Fibroblast of mammary gland (primary cell): ENCODE results near the gene GAB1.

ENCODE experiments used
- DNase-seq: peaks from one replicate; pipeline ENCODE4 v3.0.0-alpha.2; 2010; ENCODE audit warnings: low read depth
- H3K4me3 ChIP-seq: 2 replicates; pipeline ENCODE4 v1.5.1; 2011; ENCODE audit warnings: low read depth, mild to moderate bottlenecking, low read length, moderate library complexity; ENCODE audit not compliant: control insufficient read depth
- TF ChIP-seq, protein P1 (sequence below): conservative IDR thresholded peaks from 2 replicates; pipeline ENCODE4 v1.5.1; 2011; ENCODE audit warnings: low read depth, low read length, inconsistent platforms; ENCODE audit not compliant: control insufficient read depth, insufficient read depth

Gene GAB1

DNA sequence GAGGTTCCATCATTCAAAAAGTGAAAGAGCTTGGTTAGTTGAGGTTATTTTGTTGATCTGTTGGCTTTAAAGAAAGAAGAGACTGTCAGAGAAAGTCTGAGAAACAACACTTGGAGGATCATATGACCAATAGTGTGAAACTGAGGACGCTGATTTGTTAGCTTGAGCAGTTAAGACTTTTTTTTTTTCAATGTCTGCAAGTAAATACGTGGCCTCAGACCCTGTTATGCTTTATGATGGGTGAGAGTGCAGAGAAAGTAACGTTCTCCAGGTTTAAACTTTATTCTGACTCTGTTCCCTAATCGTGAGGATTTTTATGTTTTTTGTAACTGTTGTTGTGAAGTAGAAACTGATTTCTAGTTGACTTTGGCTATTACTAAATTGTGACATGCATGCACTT is 45.9 kb downstream of the GAB1 start:
- TF ChIP-seq, protein P1, sequence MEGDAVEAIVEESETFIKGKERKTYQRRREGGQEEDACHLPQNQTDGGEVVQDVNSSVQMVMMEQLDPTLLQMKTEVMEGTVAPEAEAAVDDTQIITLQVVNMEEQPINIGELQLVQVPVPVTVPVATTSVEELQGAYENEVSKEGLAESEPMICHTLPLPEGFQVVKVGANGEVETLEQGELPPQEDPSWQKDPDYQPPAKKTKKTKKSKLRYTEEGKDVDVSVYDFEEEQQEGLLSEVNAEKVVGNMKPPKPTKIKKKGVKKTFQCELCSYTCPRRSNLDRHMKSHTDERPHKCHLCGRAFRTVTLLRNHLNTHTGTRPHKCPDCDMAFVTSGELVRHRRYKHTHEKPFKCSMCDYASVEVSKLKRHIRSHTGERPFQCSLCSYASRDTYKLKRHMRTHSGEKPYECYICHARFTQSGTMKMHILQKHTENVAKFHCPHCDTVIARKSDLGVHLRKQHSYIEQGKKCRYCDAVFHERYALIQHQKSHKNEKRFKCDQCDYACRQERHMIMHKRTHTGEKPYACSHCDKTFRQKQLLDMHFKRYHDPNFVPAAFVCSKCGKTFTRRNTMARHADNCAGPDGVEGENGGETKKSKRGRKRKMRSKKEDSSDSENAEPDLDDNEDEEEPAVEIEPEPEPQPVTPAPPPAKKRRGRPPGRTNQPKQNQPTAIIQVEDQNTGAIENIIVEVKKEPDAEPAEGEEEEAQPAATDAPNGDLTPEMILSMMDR, result no peak
- no peak overlapping the region for H3K4me3 ChIP-seq
- DNase-seq, result peak; percentile 36

DNA sequence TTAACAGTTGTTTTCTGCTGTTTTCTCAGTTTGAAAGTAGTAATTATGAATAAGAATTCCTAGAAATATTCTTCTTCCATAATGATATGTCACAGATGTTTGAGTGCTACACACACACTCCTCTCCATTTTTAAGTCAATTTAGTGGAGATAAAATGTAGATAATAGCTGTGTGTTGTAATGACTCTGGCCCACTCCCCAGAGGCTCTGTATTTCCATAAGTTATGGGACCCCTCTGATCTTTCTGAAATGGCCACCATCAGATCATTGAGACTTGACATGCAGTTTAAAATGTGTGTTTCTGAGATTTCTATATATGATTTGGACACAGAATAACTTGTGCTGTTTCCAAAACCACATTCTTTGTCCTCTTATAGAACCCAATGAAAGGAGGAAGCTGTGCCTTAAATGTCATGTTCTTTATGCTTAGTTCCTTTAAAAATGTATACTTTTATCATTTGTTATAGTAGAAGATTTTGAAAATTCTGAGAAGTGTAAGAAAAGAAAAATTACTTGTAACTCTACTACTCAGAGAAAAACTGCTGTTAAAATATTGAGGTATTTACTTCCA is 46.4 kb downstream of the GAB1 start:
- TF ChIP-seq, protein P1, result no peak
- DNase-seq, result no peak
- no peak overlapping the region for H3K4me3 ChIP-seq

DNA sequence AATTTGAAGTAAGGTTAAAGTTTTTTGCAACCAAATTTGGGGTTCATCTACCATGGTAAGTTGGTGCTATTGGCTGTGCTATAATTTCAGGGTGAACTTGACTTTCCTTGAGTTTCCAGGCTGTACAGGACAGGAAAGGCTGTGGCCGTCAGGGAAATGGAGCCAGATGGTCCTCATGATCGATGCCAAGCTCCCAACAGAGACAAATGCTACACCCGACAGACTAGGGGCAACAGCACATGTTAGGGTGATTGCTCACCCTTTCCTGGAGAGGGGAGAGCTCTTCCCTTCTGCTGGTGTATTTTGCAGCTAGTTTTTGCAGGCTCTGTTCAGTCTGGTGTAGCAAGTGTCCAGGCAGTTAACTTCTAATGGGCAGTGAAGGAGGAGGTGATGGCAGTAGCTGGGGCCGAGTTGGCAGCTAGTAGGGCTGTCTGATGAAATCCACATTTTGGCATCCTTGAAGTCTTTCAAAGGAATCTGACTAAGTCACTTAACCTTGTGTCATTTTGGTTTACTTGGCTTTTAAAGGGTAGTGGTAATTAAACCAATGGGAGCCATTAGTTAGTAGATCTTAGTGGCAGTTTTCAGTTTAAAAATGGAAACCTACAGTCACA is 47.8 kb downstream of the GAB1 start:
- TF ChIP-seq, protein P1, result no peak
- H3K4me3 ChIP-seq, result no peak overlapping the region
- peak; percentile 73 for DNase-seq

DNA sequence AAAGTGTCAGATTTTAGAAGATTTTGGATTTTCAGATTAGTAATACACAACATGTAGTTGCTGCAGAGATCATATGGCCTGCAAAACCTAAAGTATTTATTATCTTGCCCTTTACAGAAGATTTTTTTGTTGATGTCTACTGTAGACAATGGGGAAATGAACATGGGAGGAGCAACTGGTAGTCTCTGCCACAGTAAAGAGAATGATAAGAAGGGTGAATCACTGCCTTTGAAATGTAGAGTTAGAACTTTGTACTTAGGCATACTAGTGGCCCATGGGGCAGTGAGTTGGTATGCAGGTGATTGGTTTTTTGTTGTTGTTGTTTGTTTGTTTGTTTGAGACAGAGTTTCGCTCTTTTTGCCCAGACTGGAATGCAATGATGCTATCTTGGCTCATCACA is 50.1 kb downstream of the GAB1 start:
- H3K4me3 ChIP-seq, result no peak overlapping the region
- TF ChIP-seq, protein P1, result no peak
- no peak for DNase-seq

DNA sequence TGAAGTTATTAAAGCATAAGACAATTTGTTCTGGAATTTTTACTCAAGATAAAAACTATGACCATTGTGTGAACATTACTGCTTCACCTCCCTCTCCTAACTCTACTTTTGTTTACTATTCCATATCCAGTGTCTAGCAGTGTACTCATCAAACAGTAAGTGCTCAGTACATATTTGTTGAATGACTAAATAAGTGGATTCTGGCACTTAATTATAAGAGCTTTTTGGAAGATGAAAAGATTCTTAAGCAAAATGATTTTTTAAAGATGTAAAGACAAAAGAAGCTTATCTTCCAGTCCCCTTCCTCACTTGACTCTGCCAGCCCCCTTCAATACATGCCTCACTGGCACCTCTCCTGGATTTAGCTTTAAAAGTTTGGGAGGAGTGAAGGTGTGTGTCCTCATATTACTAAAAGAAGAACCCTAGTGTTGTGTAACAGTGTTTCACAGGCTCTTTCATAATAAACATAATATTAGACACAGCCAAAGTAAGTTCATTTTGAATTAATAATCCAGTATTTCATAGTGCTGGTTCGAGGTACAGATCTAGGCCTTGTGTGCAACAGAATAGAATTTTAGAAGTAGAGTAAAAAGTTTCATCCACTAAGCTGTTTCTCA is 53.0 kb downstream of the GAB1 start:
- DNase-seq, result peak; percentile 66
- no peak overlapping the region for H3K4me3 ChIP-seq

DNA sequence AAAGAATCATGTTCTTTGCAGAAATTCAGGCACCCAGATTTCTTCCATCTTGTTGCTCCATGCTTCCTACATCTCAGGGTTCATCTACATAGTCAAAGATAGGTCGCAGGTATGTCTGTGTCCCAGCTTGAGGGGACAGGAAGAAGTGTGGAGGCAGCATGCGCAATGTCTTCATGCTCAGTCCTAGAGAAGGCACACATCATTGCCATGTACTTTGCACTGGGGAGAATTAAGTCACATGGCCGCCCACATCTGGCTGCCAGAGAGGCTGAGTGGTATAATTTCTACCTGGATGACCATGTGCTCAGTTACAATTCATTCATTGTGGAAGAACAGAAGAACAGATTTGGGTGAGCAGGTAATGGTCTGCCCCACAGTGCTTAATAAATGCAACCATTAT is 54.1 kb downstream of the GAB1 start:
- TF ChIP-seq, protein P1, result no peak
- H3K4me3 ChIP-seq, result no peak overlapping the region
- DNase-seq, result no peak

More for the DNA sequence above, 53.0 kb downstream of the GAB1 start:
- TF ChIP-seq, protein P1, result no peak
